Fibroblast of skin of back (primary cell): ENCODE measurements around the gene KCNK13.
"Not testable (repeated sequence)": the region's sequence is repeated elsewhere in the genome, so short reads cannot be mapped to it uniquely, and the experiment has no call there.

Experiments
- DNase-seq: peaks from one replicate; pipeline ENCODE4 v3.0.0-alpha.2; 2013

The KCNK13 gene

DNA sequence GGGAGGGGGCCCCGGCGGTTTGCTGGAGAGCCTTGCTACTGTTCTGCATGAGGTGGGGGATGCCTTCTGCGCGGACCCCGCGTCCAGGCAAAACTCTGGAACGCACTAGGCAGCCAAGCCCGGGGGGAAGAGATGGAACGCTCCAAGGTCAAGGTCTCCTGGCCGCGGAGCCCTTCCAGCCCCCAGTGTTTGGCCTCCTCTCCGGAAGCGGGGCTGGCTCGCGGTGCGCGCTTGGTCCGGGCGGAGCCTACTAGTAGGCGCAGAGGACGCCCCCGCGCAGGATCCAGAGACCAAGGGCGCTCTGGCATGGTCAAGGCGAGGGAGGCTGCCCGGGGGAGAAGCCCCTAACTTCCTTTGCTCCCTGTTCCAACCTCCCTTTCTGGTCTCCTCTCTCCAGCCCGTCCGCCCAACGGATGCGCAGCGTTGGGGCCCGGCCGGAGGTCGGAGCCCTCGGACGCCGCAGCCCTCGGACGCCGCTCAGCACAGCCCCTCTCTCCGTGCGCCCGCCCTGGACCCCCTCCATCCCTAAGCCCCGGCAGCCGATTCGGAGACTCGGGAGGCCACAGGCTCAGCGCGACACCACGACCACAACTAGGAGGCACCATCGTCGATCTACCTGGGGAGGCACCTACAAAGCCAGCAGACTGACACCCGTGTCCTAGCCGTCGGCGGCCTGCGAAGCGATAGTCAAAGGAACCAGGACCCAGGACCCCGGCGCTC is 669 bp upstream of the KCNK13 start:
- DNase-seq = no peak

DNA sequence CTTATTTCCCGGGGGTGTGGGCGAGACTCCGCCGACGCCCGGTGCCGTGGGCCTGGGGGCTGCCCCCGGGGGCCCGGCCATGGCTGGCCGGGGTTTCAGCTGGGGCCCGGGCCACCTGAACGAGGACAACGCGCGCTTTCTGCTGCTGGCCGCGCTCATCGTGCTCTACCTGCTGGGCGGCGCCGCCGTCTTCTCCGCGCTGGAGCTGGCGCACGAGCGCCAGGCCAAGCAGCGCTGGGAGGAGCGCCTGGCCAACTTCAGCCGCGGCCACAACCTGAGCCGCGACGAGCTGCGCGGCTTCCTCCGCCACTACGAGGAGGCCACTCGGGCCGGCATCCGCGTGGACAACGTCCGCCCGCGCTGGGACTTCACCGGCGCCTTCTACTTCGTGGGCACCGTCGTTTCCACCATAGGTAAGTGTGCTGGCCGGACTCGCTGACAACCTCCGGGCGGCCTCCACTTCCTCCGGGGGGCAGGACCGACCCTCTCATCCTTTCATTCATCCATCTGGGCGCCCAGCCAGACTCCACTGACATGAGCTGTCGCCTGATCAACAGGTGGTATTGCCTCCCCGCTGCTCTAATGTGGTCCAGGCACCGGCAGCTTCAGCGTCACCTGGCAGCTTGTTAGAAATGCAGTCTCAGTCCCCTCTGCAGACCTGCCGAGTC is 467 bp downstream of the KCNK13 start:
- DNase-seq = no peak

DNA sequence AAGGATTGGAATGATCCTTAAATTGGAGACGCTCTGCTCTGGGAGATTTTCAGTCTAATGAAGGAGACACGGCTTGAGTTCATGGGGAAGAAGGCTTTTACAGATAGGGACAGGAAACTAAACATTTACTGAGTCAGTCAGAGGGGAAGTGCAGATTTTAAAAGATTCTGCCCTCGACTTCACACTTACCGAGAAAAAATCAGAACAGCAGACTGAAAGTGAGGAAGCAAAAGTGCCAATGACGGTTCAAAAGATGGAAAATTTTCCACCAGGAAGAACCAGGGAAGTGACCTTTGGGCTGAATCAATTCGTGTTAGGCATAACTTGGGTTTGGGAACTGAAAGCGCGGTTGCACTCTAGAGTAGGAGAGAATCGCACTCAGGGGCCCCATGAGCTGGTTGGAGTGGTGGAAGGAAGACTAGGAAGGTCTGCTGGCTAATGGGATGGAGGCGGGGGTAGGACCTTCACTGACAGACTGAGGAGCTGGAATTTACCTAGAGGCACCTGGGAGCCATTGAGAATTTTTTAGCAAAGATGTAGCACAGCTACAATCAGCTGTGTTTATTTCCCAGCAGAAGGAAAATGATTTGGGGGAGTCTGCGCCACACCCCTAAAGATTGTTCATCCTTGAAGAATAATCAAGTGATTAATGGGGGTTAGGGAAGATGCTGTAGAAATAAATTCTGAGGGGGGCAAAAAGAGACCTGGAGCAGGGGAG is 1.2 kb downstream of the KCNK13 start:
- no peak for DNase-seq

DNA sequence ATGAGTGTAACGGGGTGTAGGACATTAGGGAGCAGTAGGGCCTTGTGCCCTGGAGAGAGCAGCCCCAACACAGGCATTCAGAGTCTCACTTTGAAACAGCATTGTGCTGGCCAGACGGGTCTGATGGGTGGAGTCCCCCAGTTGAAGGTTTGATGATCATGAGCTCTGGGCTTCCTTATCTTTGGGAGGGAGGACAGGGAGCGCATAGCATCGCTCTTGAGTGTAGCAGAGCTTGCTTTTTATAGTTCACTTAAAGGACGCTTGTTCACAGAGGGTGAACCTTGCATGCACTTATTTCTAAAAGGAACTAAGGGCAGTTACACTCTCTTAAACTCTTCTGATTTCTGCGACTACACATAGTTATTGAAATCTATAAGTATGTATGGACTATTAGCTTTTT is 10.6 kb downstream of the KCNK13 start:
- no peak for DNase-seq

DNA sequence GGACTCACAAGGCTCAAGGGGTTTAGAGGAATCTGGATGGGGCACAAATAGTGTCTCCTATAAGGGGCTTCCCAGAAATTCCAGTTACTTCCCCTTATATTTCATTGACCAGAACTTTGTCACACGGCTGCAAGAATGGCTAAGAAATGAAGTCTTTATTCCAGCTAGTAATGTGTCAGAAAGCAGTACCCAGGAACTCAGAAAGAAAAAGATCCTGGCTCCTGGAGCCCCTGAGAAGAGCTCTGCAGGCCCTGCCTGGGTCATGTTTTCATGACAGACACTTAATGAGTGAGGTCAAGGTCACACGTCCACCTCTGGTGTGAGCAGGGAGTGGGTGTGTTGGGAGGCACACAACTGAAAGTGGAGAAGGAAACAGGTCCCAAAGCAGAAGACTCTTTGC is 17.8 kb downstream of the KCNK13 start:
- no peak for DNase-seq

DNA sequence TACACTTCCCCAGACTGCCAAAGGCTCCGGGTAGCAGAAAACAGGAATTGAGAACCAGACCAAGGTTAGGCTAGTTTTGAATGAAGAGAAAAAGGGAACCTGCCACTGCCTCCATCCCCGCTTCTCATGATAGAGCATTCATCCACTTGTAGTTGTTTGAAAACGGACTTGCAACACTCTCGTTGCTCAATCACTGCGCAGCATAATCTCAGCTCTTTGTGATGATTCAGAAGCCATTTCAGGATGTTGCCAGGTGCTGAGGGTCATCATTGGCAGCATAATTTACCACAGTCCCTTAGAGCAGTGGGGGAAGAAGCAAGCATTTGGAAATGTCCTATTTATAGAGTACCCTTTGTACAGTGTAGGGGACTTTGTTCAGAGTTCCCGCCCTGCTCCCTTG is 25.6 kb downstream of the KCNK13 start:
- DNase-seq = no peak

DNA sequence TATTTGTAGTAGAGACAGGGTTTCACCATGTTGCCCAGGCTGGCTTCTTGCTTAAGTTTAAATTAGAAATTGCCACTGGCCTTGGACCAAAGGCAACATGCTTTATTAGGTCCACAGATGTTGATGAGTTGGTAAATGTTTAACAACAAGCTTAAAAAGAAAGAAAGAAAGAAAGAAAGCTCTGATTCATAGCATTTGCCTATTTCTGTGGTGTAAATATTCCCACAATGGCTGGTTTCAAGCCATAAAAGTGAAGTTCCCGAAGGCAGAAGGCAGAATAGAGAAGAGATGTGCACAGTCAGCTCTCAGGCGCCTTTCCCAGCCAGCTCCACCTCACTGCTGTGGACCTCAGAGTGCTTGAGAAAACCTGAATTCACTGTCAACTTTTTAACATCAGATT is 26.4 kb downstream of the KCNK13 start:
- no peak for DNase-seq

DNA sequence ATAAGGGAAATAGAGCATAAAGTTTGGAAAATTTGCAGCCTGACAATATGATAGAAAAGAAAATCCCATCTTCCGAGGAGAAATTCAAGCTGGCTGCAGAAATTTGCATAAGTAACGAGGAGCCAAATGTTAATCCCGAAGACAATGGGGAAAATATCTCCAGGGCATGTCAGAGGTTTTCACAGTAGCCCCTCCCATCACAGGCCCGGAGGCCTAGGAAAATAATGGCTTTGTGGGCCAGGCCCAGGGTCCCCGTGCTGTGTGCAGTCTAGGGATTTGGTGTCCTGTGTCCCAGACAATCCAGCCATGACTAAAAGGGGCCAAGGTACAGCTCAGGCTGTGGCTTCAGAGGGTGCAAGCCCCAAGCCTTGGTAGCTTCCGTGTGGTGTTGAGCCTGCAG is 27.7 kb downstream of the KCNK13 start:
- not testable (repeated sequence) for DNase-seq

DNA sequence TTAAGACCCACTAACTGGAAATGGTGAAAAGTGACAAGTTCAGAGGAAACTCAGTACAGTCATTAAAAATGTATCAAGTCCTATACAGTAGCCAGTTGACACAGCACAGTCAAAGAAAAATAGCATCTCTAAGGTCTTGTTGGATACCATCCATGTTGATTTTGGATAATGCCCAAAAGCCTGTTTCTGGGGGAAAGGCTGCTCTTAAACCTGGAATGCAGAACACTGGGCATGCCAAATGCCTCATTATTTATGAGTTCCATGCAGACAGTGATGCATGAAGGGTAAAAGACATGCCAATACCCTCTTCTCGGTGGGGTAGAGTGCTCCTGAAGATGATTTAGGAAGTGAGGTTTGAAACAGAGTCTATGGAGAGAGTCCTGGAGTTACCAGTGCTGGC is 29.6 kb downstream of the KCNK13 start:
- DNase-seq = peak; percentile 77

DNA sequence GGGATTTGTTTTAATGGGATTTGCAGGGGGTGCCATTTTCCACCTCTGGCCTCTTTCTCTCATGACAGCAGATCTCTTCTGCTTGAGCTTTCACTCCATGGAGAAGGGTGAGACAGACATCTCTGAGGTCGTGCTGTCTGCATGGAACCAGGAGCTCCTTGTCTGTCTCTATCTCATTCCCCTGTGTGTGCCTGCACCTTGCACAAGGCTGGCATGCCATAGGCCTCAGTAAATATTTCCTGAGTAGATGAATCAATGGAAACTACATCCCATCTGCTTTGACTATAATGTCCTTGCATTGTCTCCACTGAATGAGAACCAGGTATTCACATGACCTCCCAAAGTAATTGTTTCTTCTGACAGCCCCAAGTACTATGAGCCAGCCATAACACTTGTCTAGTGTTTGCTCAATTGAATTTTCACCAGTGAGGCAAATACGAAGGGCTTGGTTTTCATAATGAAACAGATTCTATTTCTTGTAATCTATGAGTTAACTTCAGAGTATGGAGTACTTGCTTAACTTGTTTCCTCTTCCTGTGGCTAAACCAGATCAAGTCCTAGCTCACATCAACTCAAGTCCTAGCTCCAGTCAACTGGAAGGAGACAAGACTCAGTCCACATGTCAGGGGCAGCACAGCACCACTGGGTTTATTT is 32.3 kb downstream of the KCNK13 start:
- DNase-seq = peak; percentile 6

DNA sequence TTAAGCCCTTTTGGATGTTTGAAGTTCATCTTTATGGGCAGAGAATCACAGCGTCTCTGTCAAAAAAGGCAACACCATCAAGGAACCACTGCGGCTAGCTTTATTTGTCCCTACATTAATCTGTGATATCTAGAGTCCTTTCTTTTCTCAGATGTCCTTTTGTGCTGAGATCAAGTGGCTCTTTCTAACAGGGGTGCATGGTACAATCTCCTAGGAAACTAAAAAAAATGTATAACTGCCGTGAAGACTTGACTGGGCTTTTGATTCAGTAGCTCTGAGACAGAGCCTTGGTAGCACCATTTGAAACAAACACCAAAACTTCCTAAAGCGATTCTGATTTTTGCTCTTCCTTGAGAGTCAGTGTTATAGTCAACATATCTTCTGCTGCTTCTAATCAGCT is 33.3 kb downstream of the KCNK13 start:
- no peak for DNase-seq

DNA sequence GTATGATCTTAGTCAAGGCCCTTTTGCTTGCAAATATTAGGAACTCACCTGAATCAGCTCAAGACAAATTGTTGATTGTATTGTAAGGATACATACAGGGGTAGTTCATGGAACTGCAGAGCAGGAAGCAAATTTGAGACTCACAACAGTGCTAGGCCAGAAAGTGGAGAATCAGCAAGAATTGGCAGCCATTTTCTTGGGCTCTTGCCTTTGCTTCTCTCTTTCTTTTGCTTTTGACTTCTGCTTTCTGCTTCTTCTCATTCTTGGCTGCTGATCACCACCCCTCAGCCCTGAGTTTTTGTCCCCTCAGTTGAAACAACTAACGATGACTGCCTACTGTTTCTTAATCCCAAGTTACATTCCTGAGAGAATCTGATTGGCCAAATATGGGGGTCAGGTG is 34.8 kb downstream of the KCNK13 start:
- no peak for DNase-seq

DNA sequence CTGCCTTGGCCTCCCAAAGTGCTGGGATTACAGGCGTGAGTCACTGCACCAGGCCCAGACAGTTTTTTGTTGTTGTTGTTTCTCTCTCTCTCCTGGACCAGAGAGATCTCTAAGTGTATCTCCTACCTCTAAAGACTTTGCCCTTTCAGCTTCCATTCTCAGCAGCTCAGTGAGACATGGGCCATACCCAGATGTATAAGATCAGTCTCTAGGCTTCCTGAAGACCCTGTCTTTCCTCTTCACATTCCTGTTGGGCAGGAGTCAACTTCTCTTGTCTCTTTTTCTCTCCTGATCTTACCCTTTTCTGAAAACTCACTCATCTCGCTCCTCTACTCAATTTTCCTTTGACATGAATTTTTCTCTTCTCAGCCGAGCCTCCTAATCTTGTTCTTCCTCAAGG is 42.0 kb downstream of the KCNK13 start:
- DNase-seq = no peak

DNA sequence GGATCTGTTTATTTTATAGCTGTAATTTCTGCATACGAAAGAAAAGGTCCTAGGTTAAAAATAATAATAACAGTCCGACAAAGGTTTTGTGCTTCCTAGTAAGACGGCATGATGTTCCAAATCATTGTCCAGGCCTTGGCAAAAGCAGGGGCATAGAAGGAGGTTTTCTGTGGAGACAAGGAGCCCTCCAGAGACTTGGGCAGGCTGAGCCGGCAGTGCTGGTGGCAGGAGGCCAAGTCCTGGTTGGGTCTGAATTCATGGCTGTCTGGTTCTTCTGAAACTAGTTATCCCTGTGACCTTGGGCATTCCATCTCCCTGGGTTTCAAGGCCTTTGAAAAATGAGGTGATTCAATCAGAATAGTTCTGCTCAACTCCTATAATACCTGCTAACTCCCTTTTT is 44.0 kb downstream of the KCNK13 start:
- no peak for DNase-seq

DNA sequence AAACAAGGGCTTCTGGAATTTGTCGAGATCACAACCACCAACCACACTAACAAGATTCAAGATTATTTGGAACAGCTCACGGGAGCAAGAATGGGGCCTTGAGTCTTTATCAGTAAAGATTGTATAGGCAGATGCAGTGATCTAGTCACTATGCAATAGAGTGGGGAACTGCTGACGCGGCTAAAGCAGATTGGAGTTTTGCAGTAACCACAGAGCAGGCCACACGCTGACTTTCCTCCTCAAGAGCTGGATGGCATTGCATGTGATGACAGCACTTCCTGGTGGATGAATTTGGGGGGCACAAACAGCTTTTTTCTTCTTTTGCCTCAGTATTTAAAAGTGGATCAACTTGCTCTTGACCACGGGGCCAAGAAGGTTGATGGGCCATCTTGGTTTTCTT is 46.0 kb downstream of the KCNK13 start:
- no peak for DNase-seq

DNA sequence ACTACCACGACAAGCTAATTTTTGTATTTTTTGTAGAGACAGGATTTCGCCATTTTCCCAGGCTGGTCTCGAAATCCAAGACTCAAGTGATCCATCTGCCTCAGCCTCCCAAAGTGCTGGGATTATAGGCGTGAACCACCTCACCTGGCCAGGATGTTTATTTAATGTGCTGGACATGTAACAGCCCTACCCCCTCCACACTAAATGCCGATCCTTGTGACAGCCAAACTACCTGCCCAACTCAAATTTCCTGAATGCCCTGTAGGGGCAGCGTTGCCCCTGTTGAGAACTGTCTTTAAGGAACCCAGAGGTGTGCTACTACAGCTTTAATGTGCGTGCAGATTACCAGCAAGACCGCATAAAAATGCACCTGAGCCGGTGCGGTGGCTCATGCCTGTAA is 48.1 kb downstream of the KCNK13 start:
- no peak for DNase-seq

DNA sequence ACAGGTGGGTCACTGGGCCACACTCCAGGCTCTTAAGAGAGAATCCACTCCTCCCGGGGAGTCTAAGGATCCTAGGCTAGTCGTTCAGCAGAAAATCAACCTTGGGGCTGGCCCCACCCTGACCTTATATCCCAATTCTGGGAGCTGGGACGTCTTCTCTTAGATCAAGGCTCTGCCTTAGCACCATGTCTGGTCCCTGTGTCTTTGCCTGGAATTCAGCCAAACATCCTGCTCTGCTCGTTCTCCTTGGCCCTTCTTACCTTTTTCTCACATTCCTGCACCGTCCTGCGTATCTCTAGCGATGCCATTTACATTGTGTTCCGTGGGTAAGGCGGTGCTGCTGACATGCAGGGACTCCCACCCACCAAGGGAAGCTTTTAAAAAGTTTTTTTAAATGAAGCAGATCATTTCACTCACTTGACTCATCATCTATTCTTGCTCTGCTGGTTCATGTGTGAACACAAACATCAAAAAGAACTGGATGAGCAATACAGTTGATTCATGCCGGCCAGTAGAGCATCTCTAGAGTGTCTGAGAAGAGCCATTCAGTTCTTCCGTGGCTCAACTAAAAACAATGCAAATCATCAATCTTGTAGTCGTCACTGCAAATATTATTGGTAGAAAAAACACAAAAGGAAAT is 50.2 kb downstream of the KCNK13 start:
- DNase-seq = peak; percentile 83

DNA sequence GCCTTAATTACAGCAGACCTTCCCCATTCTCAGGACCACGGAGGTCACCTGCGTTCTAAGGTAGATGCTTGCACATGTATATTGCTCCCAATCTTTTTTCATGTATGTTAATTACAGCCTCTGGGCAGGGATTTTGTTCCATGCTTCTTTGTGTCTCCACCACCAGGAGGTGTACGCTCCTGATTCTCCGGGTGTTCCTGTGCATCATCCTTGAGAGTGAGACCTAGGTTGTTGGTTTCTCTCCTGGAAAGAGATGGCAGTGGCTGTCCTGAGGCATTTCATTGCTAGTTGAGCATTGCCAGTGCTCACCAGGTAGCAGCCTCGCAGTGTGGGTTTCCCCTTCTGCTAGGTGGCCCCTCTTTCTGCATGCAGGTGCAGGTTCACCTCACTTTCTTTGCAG is 52.8 kb downstream of the KCNK13 start:
- no peak for DNase-seq

DNA sequence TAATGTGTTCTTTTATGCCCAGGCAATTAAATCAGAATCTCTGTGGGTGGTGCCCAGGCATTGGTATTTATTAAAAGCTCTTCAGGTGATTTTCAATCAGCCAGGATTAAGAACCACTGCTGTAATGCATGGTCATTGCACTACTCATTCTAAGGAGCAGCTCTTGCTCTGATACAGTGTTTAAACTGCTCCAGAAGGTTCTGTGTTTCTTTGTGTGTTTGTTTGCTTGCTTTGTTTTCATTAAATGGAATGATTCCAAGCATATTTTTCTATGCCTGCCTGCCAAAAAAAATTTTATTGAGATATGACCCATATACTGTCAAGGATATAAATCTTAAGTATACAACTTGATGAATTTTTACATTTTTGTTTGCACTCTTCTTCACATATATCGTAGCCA is 54.0 kb downstream of the KCNK13 start:
- DNase-seq = no peak

DNA sequence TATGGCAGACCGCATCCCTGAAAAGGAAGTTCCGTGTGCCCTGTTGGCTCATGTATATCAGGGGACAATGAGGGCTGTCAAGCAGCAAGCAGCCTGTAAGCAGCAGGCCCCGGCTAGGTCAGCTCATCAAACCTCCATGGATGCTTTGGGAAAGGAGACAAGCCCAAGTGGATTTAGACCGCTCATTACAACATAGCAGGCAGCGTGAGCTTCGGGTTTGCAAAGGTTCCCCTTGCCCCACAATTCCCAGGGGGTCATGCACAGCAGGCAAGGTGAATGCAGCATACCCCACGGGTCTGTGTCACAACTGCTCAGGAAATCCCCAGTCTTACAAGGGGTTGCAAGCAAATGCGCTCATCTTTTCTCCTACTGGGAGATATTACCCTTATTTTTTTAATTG is 54.6 kb downstream of the KCNK13 start:
- DNase-seq = no peak

DNA sequence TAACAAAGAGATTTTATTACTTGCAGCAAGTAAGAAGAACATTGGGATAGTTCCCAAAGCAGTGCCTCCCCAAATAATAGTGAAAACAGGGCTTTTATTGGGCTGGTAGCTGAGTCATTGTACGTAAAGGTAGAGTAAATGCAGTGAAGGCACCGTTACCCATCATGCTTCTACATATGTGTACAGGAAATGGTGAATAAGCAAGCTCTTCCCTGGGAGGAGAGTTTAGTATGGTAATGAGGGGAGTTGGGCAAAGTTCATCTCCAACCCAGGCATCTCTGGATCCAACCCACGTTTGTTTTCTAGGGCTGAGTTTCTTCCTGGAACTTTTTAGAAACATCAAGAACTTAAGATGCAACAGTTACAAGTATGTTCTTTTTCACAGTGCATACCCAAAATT is 56.2 kb downstream of the KCNK13 start:
- DNase-seq = no peak

DNA sequence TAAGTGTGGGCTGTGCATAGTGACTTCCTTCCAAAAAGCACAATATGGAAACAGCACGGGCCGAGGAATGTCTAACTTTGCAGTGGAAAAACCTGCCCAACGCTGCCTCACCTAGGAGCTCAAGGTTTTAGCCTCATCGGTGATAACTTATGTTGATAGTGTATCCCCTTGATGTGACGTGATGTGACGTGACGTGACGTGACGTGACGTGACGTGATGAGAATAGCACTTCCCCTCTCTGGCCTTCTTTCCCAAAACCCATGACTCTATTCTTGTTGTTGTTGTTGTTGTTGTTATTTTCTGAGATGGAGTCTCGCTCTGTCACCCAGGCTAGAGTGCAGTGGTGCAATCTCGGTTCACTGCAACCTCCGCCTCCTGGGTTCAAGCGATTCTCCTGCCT is 64.5 kb downstream of the KCNK13 start:
- DNase-seq = no peak
